Measurements from ENCODE around the gene SFMBT1. TPM values are rescaled to one million over a fixed set of nuclear protein-coding genes. Genes with fewer than 3 reads are reported as not detected.
A peak's percentile ranks its signal among the peaks of the same experiment; 100 is the strongest.

SFMBT1 gene, protein sequence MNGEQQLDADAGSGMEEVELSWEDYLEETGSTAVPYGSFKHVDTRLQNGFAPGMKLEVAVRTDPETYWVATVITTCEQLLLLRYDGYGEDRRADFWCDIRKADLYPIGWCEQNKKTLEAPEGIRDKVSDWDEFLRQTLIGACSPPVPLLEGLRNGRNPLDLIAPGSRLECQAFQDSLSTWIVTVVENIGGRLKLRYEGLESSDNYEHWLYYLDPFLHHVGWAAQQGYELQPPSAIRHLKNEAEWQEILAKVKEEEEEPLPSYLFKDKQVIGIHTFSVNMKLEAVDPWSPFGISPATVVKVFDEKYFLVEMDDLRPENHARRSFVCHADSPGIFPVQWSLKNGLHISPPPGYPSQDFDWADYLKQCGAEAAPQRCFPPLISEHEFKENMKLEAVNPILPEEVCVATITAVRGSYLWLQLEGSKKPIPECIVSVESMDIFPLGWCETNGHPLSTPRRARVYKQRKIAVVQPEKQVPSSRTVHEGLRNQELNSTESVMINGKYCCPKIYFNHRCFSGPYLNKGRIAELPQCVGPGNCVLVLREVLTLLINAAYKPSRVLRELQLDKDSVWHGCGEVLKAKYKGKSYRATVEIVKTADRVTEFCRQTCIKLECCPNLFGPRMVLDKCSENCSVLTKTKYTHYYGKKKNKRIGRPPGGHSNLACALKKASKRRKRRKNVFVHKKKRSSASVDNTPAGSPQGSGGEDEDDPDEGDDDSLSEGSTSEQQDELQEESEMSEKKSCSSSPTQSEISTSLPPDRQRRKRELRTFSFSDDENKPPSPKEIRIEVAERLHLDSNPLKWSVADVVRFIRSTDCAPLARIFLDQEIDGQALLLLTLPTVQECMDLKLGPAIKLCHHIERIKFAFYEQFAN
- 10 to 100 TPM in 1 of 3 donors, 1 to 10 TPM in 2; 9.2 to 12.2 (median 9.5) TPM for polyA plus RNA-seq (ENCODE audit: insufficient read length in 3 of 3)
- long read RNA-seq, donor 1, result 0 reads
- long read RNA-seq, donor 2, full-length matches to known transcripts, result 1 of 1 reads
- long read RNA-seq, donor 2, partial matches to known transcripts, result 0 of 1 reads
- long read RNA-seq, donor 2, other reads (novel, unspliced or antisense), result 0 of 1 reads
- long read RNA-seq, donor 3, result 0 reads
- long read RNA-seq, donor 4, result 0 reads
- long read RNA-seq, donor 5, result 0 reads
- long read RNA-seq, donor 6, result 0 reads
- long read RNA-seq, donor 7, result 0 reads
- long read RNA-seq, donor 8, result 0 reads
- long read RNA-seq, donor 9, full-length matches to known transcripts, result 1 of 1 reads
- long read RNA-seq, donor 9, partial matches to known transcripts, result 0 of 1 reads
- long read RNA-seq, donor 9, other reads (novel, unspliced or antisense), result 0 of 1 reads
- long read RNA-seq, donor 10, result 0 reads
- long read RNA-seq, donor 11, full-length matches to known transcripts, result 1 of 1 reads
- long read RNA-seq, donor 11, partial matches to known transcripts, result 0 of 1 reads
- long read RNA-seq, donor 11, other reads (novel, unspliced or antisense), result 0 of 1 reads
- long read RNA-seq, donor 12, result 0 reads
- long read RNA-seq, donor 13, full-length matches to known transcripts, result 1 of 1 reads
- long read RNA-seq, donor 13, partial matches to known transcripts, result 0 of 1 reads
- long read RNA-seq, donor 13, other reads (novel, unspliced or antisense), result 0 of 1 reads
- long read RNA-seq, donor 14, result 0 reads
- long read RNA-seq, donor 15, result 0 reads
- long read RNA-seq, donor 16, full-length matches to known transcripts, result 2 of 2 reads
- long read RNA-seq, donor 16, partial matches to known transcripts, result 0 of 2 reads
- long read RNA-seq, donor 16, other reads (novel, unspliced or antisense), result 0 of 2 reads

DNA sequence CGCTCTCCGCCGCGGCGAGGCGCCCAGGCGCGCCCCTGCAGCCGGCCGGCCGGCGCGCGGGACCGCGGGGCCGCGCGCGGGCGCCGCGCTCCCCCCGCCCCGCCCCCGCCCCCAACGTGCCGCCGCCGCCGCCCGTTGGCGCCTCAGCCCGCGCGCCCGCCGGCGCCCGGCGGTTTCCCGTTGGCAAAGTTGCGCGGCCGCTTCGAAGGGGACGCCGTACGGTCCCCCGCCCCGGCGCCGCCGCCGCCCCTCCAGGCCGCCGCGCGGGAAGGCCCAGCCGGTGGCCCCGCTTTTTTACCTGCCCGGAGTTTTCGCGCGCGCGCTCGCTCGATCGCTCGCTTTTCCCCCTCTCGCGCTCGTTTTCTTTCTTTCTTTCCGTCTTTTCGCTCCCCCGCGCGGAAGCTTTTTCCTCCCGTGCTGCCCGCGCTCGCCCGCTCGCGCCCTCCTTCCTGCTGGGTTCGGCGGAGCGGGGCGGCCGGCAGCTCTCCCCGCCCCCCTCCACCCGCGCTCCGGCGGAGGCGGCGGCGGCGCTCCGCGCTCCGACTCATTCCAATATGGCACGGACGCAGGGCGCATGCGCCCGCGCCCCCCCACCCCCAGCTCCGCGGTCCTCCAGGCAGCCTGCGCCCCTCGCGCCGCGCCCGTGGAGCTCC is at the start of gene SFMBT1:
SFMBT1 (minus strand) TSS at position 556 of the 653 bp plus-strand sequence. CDS start 76,945 bp downstream, outside the sequence.
- DNase-seq (ENCODE audit: extremely low read depth in 1 of 11, low read depth in 9 of 11, low spot score in 4 of 11), result peak in 8 of 11 donors; percentile 29 to 72 (median 56)

DNA sequence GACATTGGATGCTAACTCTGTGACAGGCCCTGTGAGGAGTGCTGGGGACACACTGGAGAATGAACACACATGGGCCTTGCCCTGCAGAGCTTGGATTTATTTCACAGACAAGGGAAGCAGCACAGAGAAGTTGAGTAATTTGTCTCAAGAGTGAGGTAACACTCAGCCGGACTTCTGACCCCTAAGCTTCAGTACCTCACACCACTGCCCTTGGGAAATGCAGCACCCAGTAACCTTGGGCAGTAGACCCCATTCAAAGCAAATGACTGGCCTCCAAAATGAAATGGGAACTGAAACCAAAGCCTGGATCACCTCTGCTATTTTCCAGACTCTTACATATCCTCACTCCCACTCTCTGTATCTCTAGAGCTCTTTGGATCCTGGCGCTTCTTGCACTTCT is 47.1 kb upstream of the SFMBT1 start:
- no peak for DNase-seq (ENCODE audit: extremely low read depth in 1 of 11, low read depth in 9 of 11, low spot score in 4 of 11)

DNA sequence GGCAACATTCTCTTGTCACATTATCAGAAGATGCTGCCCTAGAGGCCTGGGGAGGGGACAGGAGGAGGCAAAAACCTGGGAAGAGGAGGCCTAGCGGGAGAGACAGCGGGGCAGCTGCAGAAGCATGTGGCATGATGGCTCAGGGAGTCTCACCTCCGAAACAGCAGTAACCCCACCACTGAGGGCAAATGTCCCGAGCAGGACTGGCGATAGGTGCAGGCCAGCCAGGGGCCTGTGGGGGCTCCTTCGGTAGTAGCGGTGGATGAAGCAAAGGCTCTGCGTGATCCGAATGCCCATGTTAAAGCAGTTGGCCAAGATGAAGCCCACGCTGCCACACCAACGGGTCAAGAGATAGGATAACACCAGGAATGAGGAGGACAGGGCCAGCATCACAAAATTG is 46.3 kb upstream of the SFMBT1 start:
- no peak for DNase-seq (ENCODE audit: extremely low read depth in 1 of 11, low read depth in 9 of 11, low spot score in 4 of 11)

DNA sequence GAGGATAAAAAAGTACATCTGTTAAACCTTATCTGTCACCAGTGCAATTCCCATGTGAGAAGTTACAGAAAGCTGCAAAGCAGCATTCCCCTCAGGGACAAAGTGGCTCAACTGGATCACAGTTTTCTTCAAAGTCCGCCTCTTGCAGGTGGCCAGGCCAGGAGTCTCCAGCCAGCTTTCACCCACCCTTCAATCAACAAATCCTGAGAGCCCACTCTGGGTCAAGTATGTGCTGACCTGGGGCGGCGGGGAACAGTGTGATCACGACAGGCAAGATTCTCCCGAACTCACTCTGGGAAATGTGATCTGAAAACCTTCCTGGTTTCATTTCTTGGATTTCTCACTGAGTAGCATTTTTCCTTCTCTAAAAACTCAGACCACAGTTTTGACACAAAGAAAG is 45.1 kb upstream of the SFMBT1 start:
- no peak for DNase-seq (ENCODE audit: extremely low read depth in 1 of 11, low read depth in 9 of 11, low spot score in 4 of 11)

DNA sequence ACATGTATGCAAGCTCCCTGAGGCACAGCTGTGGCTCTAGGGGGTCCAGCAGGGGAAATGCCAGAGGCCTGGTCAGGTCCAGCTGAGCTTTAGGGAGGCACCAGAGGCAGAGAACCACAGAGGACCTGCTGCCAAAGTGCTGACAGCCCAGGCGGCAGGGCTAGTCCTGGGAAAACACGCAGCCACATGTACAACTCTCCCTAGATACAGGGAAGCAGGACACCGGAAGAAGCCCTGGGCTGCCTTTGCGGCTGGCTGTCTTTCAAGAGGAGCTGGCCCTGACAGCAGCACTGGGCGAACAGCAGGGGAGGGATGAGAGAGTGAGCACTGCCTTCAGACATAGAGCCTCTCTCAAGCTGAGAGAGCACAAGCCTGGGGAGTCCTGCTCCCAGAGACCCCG is 43.6 kb upstream of the SFMBT1 start:
- no peak for DNase-seq (ENCODE audit: extremely low read depth in 1 of 11, low read depth in 9 of 11, low spot score in 4 of 11)

DNA sequence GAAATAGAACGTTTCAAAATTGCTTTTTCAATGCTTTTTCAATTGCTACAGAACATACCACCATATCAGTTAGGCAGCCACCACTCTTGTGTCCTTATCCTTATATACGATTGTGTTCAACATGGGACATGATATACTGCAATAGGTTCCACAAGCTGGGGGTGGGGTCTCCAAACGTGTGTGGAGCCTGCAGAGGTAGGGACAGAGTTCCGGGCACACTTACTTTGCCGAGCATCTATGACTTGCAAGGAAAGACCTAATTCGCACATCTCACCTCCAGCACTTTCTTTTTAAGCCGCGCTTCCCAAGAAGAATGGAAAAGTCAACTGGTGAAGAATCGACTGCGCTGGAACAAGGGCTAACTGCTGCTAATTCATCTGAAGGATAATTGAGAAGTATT is 39.6 kb upstream of the SFMBT1 start:
- DNase-seq (ENCODE audit: extremely low read depth in 1 of 11, low read depth in 9 of 11, low spot score in 4 of 11), result no peak

DNA sequence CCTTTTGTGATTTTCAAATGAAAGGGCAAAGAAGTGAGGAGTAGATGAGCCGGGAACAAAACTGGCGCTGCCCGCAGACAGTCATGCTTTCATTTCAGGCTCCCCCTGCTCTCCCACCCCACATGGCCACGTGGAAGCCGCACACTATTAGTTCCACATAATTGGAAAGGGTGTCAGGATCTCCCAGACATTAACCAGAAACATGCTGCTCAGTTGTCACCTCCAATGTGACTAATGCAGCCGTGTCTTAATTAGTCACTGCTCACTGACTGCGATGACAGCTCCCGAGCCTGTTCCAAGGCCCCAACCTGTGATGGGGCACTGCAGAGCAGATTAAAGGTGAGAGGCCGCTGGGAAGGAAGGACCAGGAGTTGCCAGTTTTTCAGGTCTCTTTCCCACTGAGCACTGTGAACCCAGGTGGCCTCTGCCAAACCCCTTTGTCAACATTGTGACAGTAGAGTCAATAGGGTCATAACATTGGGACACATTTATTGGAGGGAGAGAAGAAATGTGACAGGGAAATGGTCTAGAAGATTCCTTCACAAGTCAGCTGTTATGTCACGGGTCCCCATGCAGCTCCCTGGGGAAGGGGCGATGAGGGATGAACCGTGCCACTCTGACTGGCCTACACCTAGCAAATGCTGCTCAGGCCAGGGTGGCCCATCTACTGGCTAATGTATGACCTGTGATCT is 38.6 kb upstream of the SFMBT1 start:
- no peak for DNase-seq (ENCODE audit: extremely low read depth in 1 of 11, low read depth in 9 of 11, low spot score in 4 of 11)

DNA sequence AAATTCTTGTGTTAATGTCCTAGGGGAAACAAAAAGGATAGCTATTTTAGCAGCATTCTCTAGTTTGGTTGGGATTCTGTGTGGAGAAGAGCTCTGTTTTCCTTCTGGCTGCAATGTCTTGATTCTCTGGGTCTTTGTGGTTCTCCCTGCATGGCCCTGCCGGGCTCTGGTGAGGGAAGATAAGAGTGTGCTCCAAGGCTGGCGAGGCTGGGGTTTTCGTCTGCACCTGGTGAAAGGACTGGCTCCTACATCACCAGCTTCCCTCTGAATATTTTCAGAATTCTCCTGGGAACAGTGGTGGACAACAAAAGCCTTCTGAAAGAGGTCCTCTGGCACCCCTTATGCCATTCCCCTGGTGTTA is 38.1 kb upstream of the SFMBT1 start:
- DNase-seq (ENCODE audit: extremely low read depth in 1 of 11, low read depth in 9 of 11, low spot score in 4 of 11), result no peak

DNA sequence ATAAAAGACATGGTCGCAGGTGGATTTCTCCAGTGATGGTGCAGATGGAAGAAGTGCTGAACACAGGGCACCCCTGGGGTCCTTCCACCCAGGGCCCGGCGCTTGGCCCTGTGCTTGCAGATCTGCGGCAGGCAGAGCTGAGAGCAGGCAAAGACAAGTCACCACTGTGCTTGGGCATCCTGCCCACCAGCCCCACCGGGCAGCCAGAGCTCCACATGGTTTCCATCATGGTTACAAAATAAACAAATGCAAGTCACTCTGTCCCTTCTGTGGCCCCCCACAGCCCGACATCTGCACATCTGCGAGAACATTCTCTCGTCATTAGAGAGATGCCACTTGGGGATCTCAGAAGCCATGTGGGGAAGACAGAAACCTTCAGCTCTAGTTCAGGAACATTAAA is 37.6 kb upstream of the SFMBT1 start:
- no peak for DNase-seq (ENCODE audit: extremely low read depth in 1 of 11, low read depth in 9 of 11, low spot score in 4 of 11)

DNA sequence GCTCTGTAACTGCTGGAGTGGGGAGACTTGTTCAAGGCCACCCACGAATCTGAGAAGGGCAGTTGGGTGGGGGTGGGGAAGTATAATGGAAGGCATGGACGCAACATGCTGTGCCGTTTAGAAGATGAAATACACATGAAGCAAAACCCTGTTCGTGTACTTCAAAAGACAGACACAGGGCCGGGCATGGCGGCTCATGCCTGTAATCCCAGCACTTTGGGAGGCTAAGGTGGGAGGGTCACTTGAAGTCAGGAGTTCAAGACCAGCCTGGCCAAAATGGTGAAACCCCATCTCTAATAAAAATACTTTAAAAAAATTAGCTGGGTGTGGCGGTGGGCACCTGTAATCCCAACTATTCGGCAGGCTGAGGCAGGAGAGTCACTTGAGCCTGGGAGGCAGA is 36.9 kb upstream of the SFMBT1 start:
- DNase-seq (ENCODE audit: extremely low read depth in 1 of 11, low read depth in 9 of 11, low spot score in 4 of 11), result no peak

DNA sequence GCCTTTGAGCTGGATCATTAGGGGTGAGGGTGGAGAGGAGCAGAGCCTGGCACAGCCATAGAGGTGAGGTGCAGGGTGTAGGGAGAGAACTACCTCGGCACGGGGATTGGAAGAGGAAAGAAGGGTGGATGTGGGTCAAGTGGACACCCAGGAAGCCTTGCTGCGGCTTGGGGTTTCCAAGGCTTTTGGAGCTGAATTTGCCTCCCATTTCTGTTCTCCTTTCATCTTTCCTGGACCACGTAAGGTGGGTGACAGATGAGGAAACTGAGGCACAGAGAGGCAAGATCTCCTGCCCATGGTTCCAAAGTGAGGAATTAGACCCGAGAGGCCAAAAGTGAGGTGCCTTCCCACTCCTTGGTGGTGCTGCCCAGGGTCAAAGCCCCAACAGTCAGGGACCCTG is 35.4 kb upstream of the SFMBT1 start:
- DNase-seq (ENCODE audit: extremely low read depth in 1 of 11, low read depth in 9 of 11, low spot score in 4 of 11), result no peak

DNA sequence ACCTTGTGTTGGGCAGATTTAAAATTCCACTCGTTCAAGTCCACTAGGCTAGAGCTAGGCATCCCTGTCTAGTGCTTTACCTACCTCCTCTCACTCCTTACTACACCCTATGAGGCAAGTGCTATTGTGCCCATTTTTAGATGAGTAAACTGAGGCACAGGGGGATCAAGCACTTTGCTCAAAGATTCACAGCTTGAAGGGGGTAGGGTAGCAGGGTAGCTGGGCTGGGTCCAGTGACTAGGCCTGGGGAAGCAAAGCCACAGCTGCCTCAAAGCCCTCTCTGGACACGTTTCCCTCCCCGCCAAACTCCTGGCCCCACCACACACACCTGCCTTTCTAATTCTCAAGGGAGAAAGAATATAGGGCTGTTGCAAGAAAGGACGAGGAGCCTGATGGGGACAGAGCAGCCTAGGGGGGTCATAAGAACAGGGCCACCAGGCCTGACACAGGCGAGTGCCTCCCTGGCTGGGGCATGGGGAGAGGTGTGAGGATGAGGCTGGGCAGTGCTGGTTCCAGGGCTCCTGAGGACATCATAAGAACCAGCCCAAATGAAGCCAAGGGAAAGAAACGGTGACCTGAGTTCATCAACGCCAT is 34.8 kb upstream of the SFMBT1 start:
- DNase-seq (ENCODE audit: extremely low read depth in 1 of 11, low read depth in 9 of 11, low spot score in 4 of 11), result no peak

DNA sequence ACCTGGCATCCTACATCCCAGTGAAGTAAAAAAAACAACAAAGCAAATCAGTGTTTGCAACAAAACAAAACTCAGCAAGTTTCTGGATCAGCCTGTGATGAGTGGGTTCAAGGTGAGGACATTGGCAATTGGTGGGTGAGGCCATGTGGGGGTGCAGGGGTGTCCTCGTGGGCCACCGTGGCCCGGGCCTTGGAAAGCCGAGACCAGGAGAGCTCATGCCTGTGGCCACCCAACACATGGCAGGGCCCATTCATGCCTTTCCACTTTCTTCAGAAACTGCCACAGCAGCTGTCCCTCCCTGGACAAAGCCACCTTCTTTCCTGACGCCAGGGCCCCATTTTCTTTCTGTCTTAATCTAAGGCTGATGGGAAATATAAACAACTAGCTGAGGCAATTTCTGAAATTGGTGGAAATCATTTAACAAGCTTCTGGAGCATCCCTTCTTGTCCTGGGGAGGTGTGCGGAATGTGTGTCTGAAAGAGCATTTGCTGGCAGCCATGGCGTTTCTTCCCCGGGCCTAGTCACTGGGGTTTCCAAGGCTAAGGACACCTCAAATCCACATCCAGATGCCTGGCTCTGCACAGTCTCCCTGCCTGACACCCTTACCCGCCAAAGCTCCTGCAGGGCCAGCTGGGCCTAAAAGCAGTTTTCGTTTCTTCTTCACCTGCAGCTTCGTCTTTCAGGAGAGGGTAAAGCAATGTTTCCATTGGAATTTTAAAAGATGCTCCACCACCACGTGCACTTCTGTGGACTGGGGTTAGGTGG is 34.1 kb upstream of the SFMBT1 start:
- DNase-seq (ENCODE audit: extremely low read depth in 1 of 11, low read depth in 9 of 11, low spot score in 4 of 11), result no peak

DNA sequence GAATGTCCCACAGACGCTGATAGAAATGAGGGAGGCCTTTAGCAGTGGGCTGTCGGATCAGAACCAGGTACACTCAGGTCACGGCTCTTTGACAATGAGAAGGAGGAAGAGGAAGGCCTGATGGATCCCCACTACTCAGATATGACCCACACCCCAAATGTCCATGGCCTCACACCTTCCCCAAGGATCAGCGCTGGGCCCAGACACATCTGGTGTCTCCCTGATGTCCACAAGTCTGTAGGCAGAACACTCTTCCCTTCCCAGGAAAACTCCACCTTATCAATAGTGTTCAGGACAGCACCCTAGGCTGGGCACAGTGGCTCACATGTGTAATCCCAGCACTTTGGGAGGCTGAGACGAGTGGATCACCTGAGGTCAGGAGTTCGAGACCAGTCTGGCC is 33.3 kb upstream of the SFMBT1 start:
- DNase-seq (ENCODE audit: extremely low read depth in 1 of 11, low read depth in 9 of 11, low spot score in 4 of 11), result no peak

DNA sequence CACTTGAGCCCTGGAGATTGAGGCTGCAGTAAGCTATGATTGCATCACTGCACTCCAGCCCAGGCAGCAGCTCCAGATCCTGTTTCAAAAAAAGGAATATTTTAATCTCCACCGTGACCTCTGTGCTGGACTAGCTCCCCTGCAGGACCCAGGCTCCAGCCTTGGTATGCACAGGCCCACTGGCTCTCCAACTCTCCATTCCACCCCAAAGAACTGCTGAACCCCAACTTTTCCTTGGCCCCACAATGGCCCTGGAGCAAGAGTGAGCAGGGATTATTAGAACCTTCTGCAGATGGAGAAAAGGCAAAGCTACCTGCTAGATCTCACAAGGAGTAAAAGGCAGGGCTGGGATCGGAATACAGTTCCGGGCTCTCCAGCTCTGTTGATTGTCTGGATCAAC is 32.8 kb upstream of the SFMBT1 start:
- DNase-seq (ENCODE audit: extremely low read depth in 1 of 11, low read depth in 9 of 11, low spot score in 4 of 11), result no peak

DNA sequence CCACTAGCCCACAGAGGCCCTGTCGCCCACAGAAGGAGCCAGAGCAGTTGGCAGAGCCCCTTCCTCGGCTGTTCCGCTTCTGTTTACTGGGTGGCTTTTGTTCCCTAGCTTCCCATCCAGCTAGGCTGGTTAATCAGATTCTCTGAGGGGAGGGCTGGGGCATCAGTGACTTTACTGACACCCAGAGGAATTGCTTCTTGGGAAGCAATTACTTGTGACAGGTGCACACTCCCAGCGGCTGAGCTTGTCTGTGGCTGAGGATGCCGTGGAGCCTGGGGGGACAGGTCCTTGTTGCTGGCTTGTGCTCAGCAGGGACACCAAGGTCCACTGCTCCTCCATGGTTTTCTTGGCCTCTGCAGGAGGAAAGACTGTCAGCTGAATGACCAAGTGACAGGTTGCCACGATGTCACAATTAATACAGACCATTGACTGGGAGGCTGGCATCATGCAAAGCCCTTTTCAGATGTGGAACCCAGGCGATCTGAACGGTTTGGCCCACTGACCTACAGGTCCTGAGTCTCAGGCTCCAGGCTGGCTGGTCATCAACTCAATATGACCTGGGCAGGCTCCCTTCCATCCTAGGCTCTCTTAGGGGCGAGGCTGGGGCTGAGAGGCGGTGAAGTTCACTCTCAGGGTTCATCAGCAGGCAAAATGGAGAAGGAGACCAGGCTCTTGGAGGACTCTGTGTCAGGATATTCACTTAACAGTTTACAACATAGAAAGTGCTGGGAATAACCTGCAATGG is 31.8 kb upstream of the SFMBT1 start:
- no peak for DNase-seq (ENCODE audit: extremely low read depth in 1 of 11, low read depth in 9 of 11, low spot score in 4 of 11)
